PC-3 (cell line): ENCODE data around the gene CSNK2A1.

Source experiments
- EZH2 ChIP-seq: fragments of 300-600 bp; sonication (generic); IDR thresholded peaks from one replicate; pipeline ENCODE4 v1.6.1; 2017; ENCODE audit warnings: antibody characterized with exemption, mild to moderate bottlenecking, low read length; ENCODE audit not compliant: unreplicated experiment
- TF ChIP-seq, protein P1 (sequence below): fragments of 300-600 bp; sonication (generic); conservative IDR thresholded peaks from 2 replicates; pipeline ENCODE4 v1.5.1; 2017; ENCODE audit warnings: antibody characterized with exemption, low read depth, mild to moderate bottlenecking, low read length

DNA sequence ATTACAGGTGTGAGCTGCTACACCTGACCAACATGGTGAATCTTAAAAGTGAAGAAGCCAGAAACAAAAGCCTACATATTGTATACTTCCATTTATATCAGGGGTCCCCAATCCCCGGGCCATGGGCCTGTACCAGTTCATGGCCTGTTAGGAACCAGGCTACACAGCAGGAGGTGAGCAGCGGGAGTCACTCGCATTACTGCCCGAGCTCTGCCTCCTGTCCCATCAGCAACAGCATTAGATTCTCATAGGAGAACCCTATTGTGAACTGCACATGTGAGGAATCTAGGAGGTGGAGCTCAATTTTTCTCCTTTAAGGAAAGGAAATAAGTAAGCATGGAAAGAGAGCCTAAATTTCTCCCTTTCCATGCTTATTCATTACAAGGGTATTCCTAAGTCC, 21.7 kb downstream of the CSNK2A1 start:
- no peak for TF ChIP-seq EZH2
- TF ChIP-seq, protein P1, sequence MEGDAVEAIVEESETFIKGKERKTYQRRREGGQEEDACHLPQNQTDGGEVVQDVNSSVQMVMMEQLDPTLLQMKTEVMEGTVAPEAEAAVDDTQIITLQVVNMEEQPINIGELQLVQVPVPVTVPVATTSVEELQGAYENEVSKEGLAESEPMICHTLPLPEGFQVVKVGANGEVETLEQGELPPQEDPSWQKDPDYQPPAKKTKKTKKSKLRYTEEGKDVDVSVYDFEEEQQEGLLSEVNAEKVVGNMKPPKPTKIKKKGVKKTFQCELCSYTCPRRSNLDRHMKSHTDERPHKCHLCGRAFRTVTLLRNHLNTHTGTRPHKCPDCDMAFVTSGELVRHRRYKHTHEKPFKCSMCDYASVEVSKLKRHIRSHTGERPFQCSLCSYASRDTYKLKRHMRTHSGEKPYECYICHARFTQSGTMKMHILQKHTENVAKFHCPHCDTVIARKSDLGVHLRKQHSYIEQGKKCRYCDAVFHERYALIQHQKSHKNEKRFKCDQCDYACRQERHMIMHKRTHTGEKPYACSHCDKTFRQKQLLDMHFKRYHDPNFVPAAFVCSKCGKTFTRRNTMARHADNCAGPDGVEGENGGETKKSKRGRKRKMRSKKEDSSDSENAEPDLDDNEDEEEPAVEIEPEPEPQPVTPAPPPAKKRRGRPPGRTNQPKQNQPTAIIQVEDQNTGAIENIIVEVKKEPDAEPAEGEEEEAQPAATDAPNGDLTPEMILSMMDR = no peak
